IgD-negative memory B cell (primary cell): Measurements from ENCODE around the gene ANO1. TPM values are rescaled to one million over a fixed set of nuclear protein-coding genes. Genes with fewer than 3 reads are reported as not detected.

ENCODE experiments used
- H3K27ac Mint-ChIP-seq, 3 donors: one replicate each; pipeline ENCODE4 v1.8.0; 2020 to 2022; ENCODE audit warnings: mild to moderate bottlenecking in 3 of 3, mixed read lengths in 3 of 3, moderate library complexity in 1 of 3
- H3K27me3 Mint-ChIP-seq: one replicate; pipeline ENCODE4 v1.8.0; 2021; ENCODE audit warnings: mixed read lengths
- H3K36me3 Mint-ChIP-seq: one replicate; pipeline ENCODE4 v1.8.0; 2020; ENCODE audit warnings: mild to moderate bottlenecking, mixed read lengths
- H3K4me1 Mint-ChIP-seq, 3 donors: one replicate each; pipeline ENCODE4 v1.8.0; 2020 to 2022; ENCODE audit warnings: mixed read lengths in 3 of 3, mild to moderate bottlenecking in 1 of 3
- H3K4me3 Mint-ChIP-seq, 4 donors: one replicate each; pipeline ENCODE4 v1.8.0; 2020 to 2022; ENCODE audit warnings: mild to moderate bottlenecking in 4 of 4, mixed read lengths in 4 of 4, moderate library complexity in 3 of 4
- H3K9me3 Mint-ChIP-seq, 3 donors: one replicate each; pipeline ENCODE4 v1.8.0; 2020 to 2021; ENCODE audit warnings: mixed read lengths in 3 of 3, mild to moderate bottlenecking in 1 of 3
- polyA plus RNA-seq: library from polyadenylated mRNA; unstranded; fragments of 300-500 nt; fragmentation: Illumina TruSeq; gene quantifications from one replicate; pipeline ENCODE4 v1.2.3, GENCODE V29; 2021

ANO1 gene
- polyA plus RNA-seq, 1 donor from 2014 or later: not detected

- Mint-ChIP-seq H3K36me3 (no peaks in the 10 kb centered on the region), H3K4me3 (no peak overlapping the region), H3K27me3 (peaks cover 5% of the 10 kb centered on the region), H3K4me1 (no peaks in the 10 kb centered on the region), H3K9me3 (peaks cover 7 to 39% (median 19%) of the 10 kb centered on the region in 3 donors), H3K27ac (no peak overlapping the region)
Measured at GRCh38 chr11:70040869-70041501, 37.1 kb upstream of the ANO1 start.

GRCh38 chr11:70043482-70043881 lies 34.6 kb upstream of the ANO1 start:
- Mint-ChIP-seq H3K4me3 (no peak overlapping the region), H3K27ac (no peak overlapping the region), H3K36me3 (no peaks in the 10 kb centered on the region), H3K27me3 (no peaks in the 10 kb centered on the region), H3K9me3 (peaks cover 4 to 34% (median 15%) of the 10 kb centered on the region in 3 donors), H3K4me1 (no peaks in the 10 kb centered on the region)

GRCh38 chr11:70046089-70046488 lies 32.0 kb upstream of the ANO1 start:
- H3K4me1 Mint-ChIP-seq: no peaks in the 10 kb centered on the region
- H3K9me3 Mint-ChIP-seq: peaks cover 4 to 22% (median 10%) of the 10 kb centered on the region in 3 donors
- H3K36me3 Mint-ChIP-seq: no peaks in the 10 kb centered on the region
- H3K27ac Mint-ChIP-seq: no peak overlapping the region
- H3K4me3 Mint-ChIP-seq: no peak overlapping the region
- no peaks in the 10 kb centered on the region for H3K27me3 Mint-ChIP-seq

GRCh38 chr11:70048279-70049024 lies 29.7 kb upstream of the ANO1 start:
- no peaks in the 10 kb centered on the region for H3K36me3 Mint-ChIP-seq
- no peaks in the 10 kb centered on the region for H3K4me1 Mint-ChIP-seq
- H3K27ac Mint-ChIP-seq: no peak overlapping the region
- peaks cover 2% of the 10 kb centered on the region for H3K27me3 Mint-ChIP-seq
- H3K9me3 Mint-ChIP-seq: peaks cover 1 to 11% (median 2%) of the 10 kb centered on the region in 3 donors
- no peak overlapping the region for H3K4me3 Mint-ChIP-seq

GRCh38 chr11:70049045-70049444 lies 29.1 kb upstream of the ANO1 start:
- peaks cover 2% of the 10 kb centered on the region for H3K27me3 Mint-ChIP-seq
- H3K9me3 Mint-ChIP-seq: peaks cover 1 to 10% (median 2%) of the 10 kb centered on the region in 3 donors

GRCh38 chr11:70050243-70050642 lies 27.9 kb upstream of the ANO1 start:
- no peak overlapping the region for H3K27ac Mint-ChIP-seq
- no peaks in the 10 kb centered on the region for H3K36me3 Mint-ChIP-seq
- H3K4me1 Mint-ChIP-seq: no peaks in the 10 kb centered on the region
- peaks cover 2% of the 10 kb centered on the region for H3K27me3 Mint-ChIP-seq
- H3K9me3 Mint-ChIP-seq: peaks cover 1 to 6% (median 2%) of the 10 kb centered on the region in 3 donors
- no peak overlapping the region for H3K4me3 Mint-ChIP-seq

More at GRCh38 chr11:70049045-70049444, 29.1 kb upstream of the ANO1 start:
- H3K4me3 Mint-ChIP-seq: no peak overlapping the region
- H3K27ac Mint-ChIP-seq: no peak overlapping the region
- H3K36me3 Mint-ChIP-seq: no peaks in the 10 kb centered on the region
- H3K4me1 Mint-ChIP-seq: no peaks in the 10 kb centered on the region

GRCh38 chr11:70054004-70054403 lies 24.1 kb upstream of the ANO1 start:
- Mint-ChIP-seq H3K4me1 (no peaks in the 10 kb centered on the region), H3K36me3 (no peaks in the 10 kb centered on the region), H3K4me3 (no peak overlapping the region), H3K27ac (no peak overlapping the region), H3K27me3 (peaks cover 3% of the 10 kb centered on the region), H3K9me3 (peaks cover 4 to 29% (median 14%) of the 10 kb centered on the region in 3 donors)

- H3K4me1 Mint-ChIP-seq: no peaks in the 10 kb centered on the region
- H3K27ac Mint-ChIP-seq: no peak overlapping the region
- H3K36me3 Mint-ChIP-seq: no peaks in the 10 kb centered on the region
- H3K9me3 Mint-ChIP-seq: peaks cover 4 to 29% (median 14%) of the 10 kb centered on the region in 3 donors
- H3K4me3 Mint-ChIP-seq: no peak overlapping the region
- H3K27me3 Mint-ChIP-seq: peaks cover 3% of the 10 kb centered on the region
Measured at GRCh38 chr11:70055444-70055843, 22.7 kb upstream of the ANO1 start.

GRCh38 chr11:70057080-70057479 lies 21.0 kb upstream of the ANO1 start:
- Mint-ChIP-seq H3K4me3 (no peak overlapping the region), H3K9me3 (peaks cover 4 to 29% (median 14%) of the 10 kb centered on the region in 3 donors), H3K36me3 (no peaks in the 10 kb centered on the region), H3K27me3 (peaks cover 3% of the 10 kb centered on the region), H3K27ac (no peak overlapping the region), H3K4me1 (no peaks in the 10 kb centered on the region)

- Mint-ChIP-seq H3K27me3 (peaks cover 4% of the 10 kb centered on the region), H3K4me3 (no peak overlapping the region), H3K4me1 (no peaks in the 10 kb centered on the region), H3K27ac (no peak overlapping the region), H3K36me3 (no peaks in the 10 kb centered on the region), H3K9me3 (peaks cover 3 to 23% (median 14%) of the 10 kb centered on the region in 3 donors)
Measured at GRCh38 chr11:70059971-70060370, 18.1 kb upstream of the ANO1 start.

GRCh38 chr11:70060611-70061293 lies 17.4 kb upstream of the ANO1 start:
- H3K9me3 Mint-ChIP-seq: peaks cover 3 to 21% (median 12%) of the 10 kb centered on the region in 3 donors
- no peak overlapping the region for H3K27ac Mint-ChIP-seq
- H3K27me3 Mint-ChIP-seq: peaks cover 5% of the 10 kb centered on the region
- H3K36me3 Mint-ChIP-seq: no peaks in the 10 kb centered on the region
- no peak overlapping the region for H3K4me3 Mint-ChIP-seq
- H3K4me1 Mint-ChIP-seq: no peaks in the 10 kb centered on the region

GRCh38 chr11:70061734-70062133 lies 16.4 kb upstream of the ANO1 start:
- peaks cover 3 to 11% (median 6%) of the 10 kb centered on the region in 3 donors for H3K9me3 Mint-ChIP-seq
- no peaks in the 10 kb centered on the region for H3K36me3 Mint-ChIP-seq
- H3K27me3 Mint-ChIP-seq: peaks cover 5% of the 10 kb centered on the region
- H3K27ac Mint-ChIP-seq: no peak overlapping the region
- H3K4me1 Mint-ChIP-seq: no peaks in the 10 kb centered on the region
- no peak overlapping the region for H3K4me3 Mint-ChIP-seq

- H3K27ac Mint-ChIP-seq: no peak overlapping the region
- no peaks in the 10 kb centered on the region for H3K36me3 Mint-ChIP-seq
- H3K4me3 Mint-ChIP-seq: no peak overlapping the region
- peaks cover 0 to 3% (median 0%) of the 10 kb centered on the region in 3 donors for H3K9me3 Mint-ChIP-seq
- peaks cover 12% of the 10 kb centered on the region for H3K27me3 Mint-ChIP-seq
- no peaks in the 10 kb centered on the region for H3K4me1 Mint-ChIP-seq
Measured at GRCh38 chr11:70063121-70063520, 15.0 kb upstream of the ANO1 start.

GRCh38 chr11:70063555-70063954 lies 14.6 kb upstream of the ANO1 start:
- Mint-ChIP-seq H3K36me3 (no peaks in the 10 kb centered on the region), H3K4me1 (no peaks in the 10 kb centered on the region), H3K4me3 (peak overlapping the region in 1 of 4 donors; percentile 30), H3K27me3 (peaks cover 15% of the 10 kb centered on the region), H3K9me3 (peaks cover 0 to 2% (median 0%) of the 10 kb centered on the region in 3 donors), H3K27ac (no peak overlapping the region)

GRCh38 chr11:70064008-70064725 lies 13.9 kb upstream of the ANO1 start:
- Mint-ChIP-seq H3K4me3 (peak overlapping the region in 1 of 4 donors; percentile 30), H3K9me3 (peaks cover 0 to 2% (median 0%) of the 10 kb centered on the region in 3 donors), H3K4me1 (no peaks in the 10 kb centered on the region), H3K27me3 (peaks cover 15% of the 10 kb centered on the region), H3K27ac (no peak overlapping the region), H3K36me3 (no peaks in the 10 kb centered on the region)
